Endothelial cell of umbilical vein (primary cell): Measurements from ENCODE around the gene LRRC8B. TPM values are rescaled to one million over a fixed set of nuclear protein-coding genes. Genes with fewer than 3 reads are reported as not detected.

ENCODE experiments used
- BruUV-seq: library from RNA; stranded (reverse); fragments of 400-500 nt; replicated peaks from 2 replicates; lab custom pipeline; 2021; lab: Mats Ljungman, UMichigan
- CTCF ChIA-PET: fragments of 300-600, 350-600 bp; sonication (Branson Sonifier 250); formaldehyde crosslinking; loops from one replicate; lab custom pipeline; 2021; ENCODE audit warnings: antibody characterized with exemption, inconsistent platforms; lab: Charles Lee
- POLR2A ChIA-PET: fragments of 300-600, 350-600 bp; sonication (Branson Sonifier 250); formaldehyde crosslinking; loops from one replicate; lab custom pipeline; 2021; ENCODE audit warnings: antibody characterized with exemption, inconsistent platforms; lab: Charles Lee
- DNase-seq: peaks from one replicate; pipeline ENCODE4 v3.0.0-alpha.2; 2011; ENCODE audit warnings: low read depth, low spot score
- FAIRE-seq: peaks from 2 replicates; lab custom pipeline; 2011; peaks lifted over from hg19 to GRCh38; lab: Jason Lieb, UNC
- H2AFZ ChIP-seq: 2 replicates; pipeline ENCODE4 v1.6.0; 2012; ENCODE audit warnings: low read depth, low read length, control low read depth, inconsistent platforms
- H3K27ac ChIP-seq: 2 replicates; pipeline ENCODE4 v1.5.1; 2011; ENCODE audit warnings: low read depth, mild to moderate bottlenecking, control low read depth, low read length, moderate library complexity; ENCODE audit not compliant: insufficient read depth
- H3K27me3 ChIP-seq, 2 experiments: 2 replicates each; pipeline versions ENCODE4 v1.6.0 to v1.6.1; 2011; ENCODE audit warnings: low read length in 2 of 2, mixed read lengths in 1 of 2; ENCODE audit not compliant: control insufficient read depth in 2 of 2, insufficient read depth in 2 of 2
- H3K36me3 ChIP-seq, 2 experiments: 2 replicates in 1 of 2; 3 replicates in 1 of 2; pipeline ENCODE4 v1.5.1; 2011; ENCODE audit warnings: low read length in 2 of 2, mild to moderate bottlenecking in 1 of 2, moderate library complexity in 1 of 2; ENCODE audit not compliant: control insufficient read depth in 2 of 2, insufficient read depth in 2 of 2; ENCODE audit errors: extremely low read depth in 1 of 2
- H3K4me1 ChIP-seq: 3 replicates; pipeline ENCODE4 v1.5.1; 2011; ENCODE audit warnings: mild to moderate bottlenecking, low read length; ENCODE audit not compliant: control insufficient read depth, insufficient read depth; ENCODE audit errors: extremely low read depth
- H3K4me2 ChIP-seq: 2 replicates; pipeline ENCODE4 v1.6.1; 2011; ENCODE audit warnings: low read length, control low read depth, mixed read lengths; ENCODE audit not compliant: insufficient read depth
- H3K4me3 ChIP-seq, 3 experiments: fragments of 200-600 bp in 1 of 3; sonication (generic), shearing (Covaris generic) in 1 of 3; replicated peaks in 1 of 3; 2 replicates each; pipeline ENCODE4 v1.5.1; 2011 to 2016; ENCODE audit warnings: control low read depth in 3 of 3, low read length in 3 of 3, mild to moderate bottlenecking in 2 of 3, inconsistent platforms in 1 of 3, low read depth in 1 of 3, moderate library complexity in 1 of 3; ENCODE audit not compliant: insufficient read depth in 1 of 3
- H3K79me2 ChIP-seq: 2 replicates; pipeline ENCODE4 v1.6.0; 2012; ENCODE audit warnings: low read length, inconsistent platforms; ENCODE audit not compliant: control insufficient read depth, insufficient read depth
- H3K9ac ChIP-seq: replicated peaks from 2 replicates; pipeline ENCODE3; 2011; ENCODE audit warnings: low read length, control low read depth; ENCODE audit not compliant: insufficient read depth; ENCODE audit errors: extremely low read depth
- H3K9me1 ChIP-seq: replicated peaks from 3 replicates; pipeline ENCODE4 v1.6.0; 2011; ENCODE audit warnings: mild to moderate bottlenecking, low read length; ENCODE audit not compliant: control insufficient read depth, insufficient read depth; ENCODE audit errors: extremely low read depth
- H3K9me3 ChIP-seq: replicated peaks from 2 replicates; pipeline ENCODE4 v1.5.1; 2012; ENCODE audit warnings: low read length, inconsistent platforms; ENCODE audit not compliant: control insufficient read depth, insufficient read depth
- H4K20me1 ChIP-seq: replicated peaks from 2 replicates; pipeline ENCODE3; 2011; ENCODE audit warnings: mild to moderate bottlenecking, low read length; ENCODE audit not compliant: control insufficient read depth, insufficient read depth; ENCODE audit errors: extremely low read depth
- EZH2 ChIP-seq: IDR thresholded peaks from 2 replicates; pipeline ENCODE4 v1.6.1; 2012; ENCODE audit warnings: borderline replicate concordance, low read depth, mild to moderate bottlenecking, moderate library complexity, low read length, inconsistent platforms; ENCODE audit not compliant: severe bottlenecking
- FOS ChIP-seq: IDR thresholded peaks from 2 replicates; pipeline ENCODE4 v1.6.1; 2011; ENCODE audit warnings: mild to moderate bottlenecking, low read length, moderate library complexity, borderline replicate concordance; ENCODE audit not compliant: insufficient read depth
- GATA2 ChIP-seq: IDR thresholded peaks from 2 replicates; pipeline ENCODE4 v1.7.0; 2011; ENCODE audit warnings: low read depth, mild to moderate bottlenecking, moderate library complexity, mixed read lengths, low read length; ENCODE audit not compliant: insufficient read length, insufficient read depth
- JUN ChIP-seq: IDR thresholded peaks from 2 replicates; pipeline ENCODE4 v1.6.1; 2011; ENCODE audit warnings: borderline replicate concordance, low read depth; ENCODE audit not compliant: insufficient read length, insufficient read depth
- MYC ChIP-seq: IDR thresholded peaks from one replicate; pipeline ENCODE4 v1.6.1; 2011; ENCODE audit warnings: mild to moderate bottlenecking, low read depth, low read length
- POLR2A ChIP-seq: IDR thresholded peaks from 2 replicates; pipeline ENCODE4 v1.6.1; 2012; ENCODE audit warnings: low read depth, mild to moderate bottlenecking, control low read depth, low read length
- POLR2AphosphoS5 ChIP-seq: IDR thresholded peaks from 2 replicates; pipeline ENCODE4 v1.6.1; 2012; ENCODE audit warnings: low read depth, mild to moderate bottlenecking, control low read depth, low read length, moderate library complexity; ENCODE audit not compliant: insufficient read depth
- dilution Hi-C: fragments of 300-500 bp; cut with MboI; formaldehyde crosslinking; loops from one replicate; pipeline ENCODE4 v1.15.0; 2019; ENCODE audit warnings: low sequenced_read_pairs; ENCODE audit not compliant: extremely low pct_ligation_motif_present
- intact Hi-C: fragments of 100-400 bp; cut with micrococcal nuclease; formaldehyde crosslinking; loops from one replicate; pipeline ENCODE4 v1.10.0; 2022
- polyA plus RNA-seq, 4 experiments: library from polyadenylated mRNA; depleted of rRNA in 3 of 4; stranded (reverse) in 3 of 4; unstranded in 1 of 4; fragments of >200 nt; gene quantifications; 2 replicates each; pipeline versions ENCODE4 v1.2.1 to v1.2.3, GENCODE V29; 2011 to 2012; ENCODE audit warnings: missing spikeins in 1 of 4
- total RNA-seq: library from RNA; stranded (reverse); gene quantifications from 2 replicates; pipeline ENCODE4 v1.2.3, GENCODE V29; 2021
- TF ChIP-seq, protein P1 (sequence below), 2 donors: IDR thresholded peaks; 1 replicate in 1 of 2; 2 replicates in 1 of 2; pipeline ENCODE4 v1.5.1; 2011; ENCODE audit warnings: low read length in 2 of 2, mild to moderate bottlenecking in 2 of 2, moderate library complexity in 2 of 2, control low read depth in 1 of 2, inconsistent platforms in 1 of 2, low read depth in 1 of 2; ENCODE audit not compliant: insufficient read depth in 1 of 2; ENCODE audit errors: extremely low read depth in 1 of 2
- TF ChIP-seq, protein P2 (sequence below): IDR thresholded peaks from 2 replicates; pipeline ENCODE4 v1.6.1; 2011; ENCODE audit not compliant: insufficient read depth, insufficient read length

LRRC8B gene
- total and polyA plus RNA-seq, 2 donors (not counting 3 experiments of a cell fraction or from before 2014, with no cell fraction given), result 15.2 to 15.8 TPM

DNA sequence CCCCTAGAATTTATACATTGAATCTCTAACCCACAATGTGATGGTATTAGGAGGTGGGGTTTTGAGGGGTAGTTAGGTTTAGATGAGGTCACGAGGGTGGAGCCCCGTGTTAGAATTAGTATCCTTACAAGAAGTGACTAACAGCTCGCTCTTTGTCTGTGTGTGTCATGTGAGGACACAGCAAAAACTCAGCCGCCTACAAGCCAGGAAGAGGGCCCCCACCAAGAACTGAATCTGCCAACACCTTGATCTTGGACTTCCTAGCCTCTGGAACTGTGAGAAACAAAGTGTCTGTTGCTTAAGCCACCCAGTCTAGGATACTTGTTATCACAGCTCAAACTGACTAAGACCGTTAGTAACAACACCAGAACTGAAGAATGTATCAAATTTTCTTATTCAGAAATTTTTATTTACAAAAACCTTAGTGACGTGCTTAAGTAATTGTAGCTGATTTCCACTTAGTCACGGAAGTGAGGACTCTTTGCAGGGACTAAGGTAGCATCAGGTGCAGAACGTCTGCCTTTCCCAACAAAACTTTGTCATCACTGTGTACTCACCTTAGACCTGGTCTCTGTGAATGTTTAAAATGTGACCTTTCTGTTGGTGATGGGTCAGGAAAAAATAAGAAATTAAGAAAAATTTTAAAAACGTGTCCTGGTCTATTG is 83.8 kb downstream of the LRRC8B start:
- H3K4me3 ChIP-seq, result no peak overlapping the region
- POLR2A ChIA-PET, result no interaction called here

GRCh38 chr1:89608984-89609725 is 84.5 kb downstream of the LRRC8B start:
- DNase-seq (no peak), FAIRE-seq (no peak)
- TF ChIP-seq, protein P1, sequence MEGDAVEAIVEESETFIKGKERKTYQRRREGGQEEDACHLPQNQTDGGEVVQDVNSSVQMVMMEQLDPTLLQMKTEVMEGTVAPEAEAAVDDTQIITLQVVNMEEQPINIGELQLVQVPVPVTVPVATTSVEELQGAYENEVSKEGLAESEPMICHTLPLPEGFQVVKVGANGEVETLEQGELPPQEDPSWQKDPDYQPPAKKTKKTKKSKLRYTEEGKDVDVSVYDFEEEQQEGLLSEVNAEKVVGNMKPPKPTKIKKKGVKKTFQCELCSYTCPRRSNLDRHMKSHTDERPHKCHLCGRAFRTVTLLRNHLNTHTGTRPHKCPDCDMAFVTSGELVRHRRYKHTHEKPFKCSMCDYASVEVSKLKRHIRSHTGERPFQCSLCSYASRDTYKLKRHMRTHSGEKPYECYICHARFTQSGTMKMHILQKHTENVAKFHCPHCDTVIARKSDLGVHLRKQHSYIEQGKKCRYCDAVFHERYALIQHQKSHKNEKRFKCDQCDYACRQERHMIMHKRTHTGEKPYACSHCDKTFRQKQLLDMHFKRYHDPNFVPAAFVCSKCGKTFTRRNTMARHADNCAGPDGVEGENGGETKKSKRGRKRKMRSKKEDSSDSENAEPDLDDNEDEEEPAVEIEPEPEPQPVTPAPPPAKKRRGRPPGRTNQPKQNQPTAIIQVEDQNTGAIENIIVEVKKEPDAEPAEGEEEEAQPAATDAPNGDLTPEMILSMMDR (IDR thresholded peaks at IDR 0.05; ENCODE audit: extremely low read depth in 1 of 2, insufficient read depth in 1 of 2, low read depth in 1 of 2, low read length in 2 of 2), result no peak
- TF ChIP-seq POLR2A, result no peak
- TF ChIP-seq, protein P2, sequence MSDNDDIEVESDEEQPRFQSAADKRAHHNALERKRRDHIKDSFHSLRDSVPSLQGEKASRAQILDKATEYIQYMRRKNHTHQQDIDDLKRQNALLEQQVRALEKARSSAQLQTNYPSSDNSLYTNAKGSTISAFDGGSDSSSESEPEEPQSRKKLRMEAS, result no peak
- TF ChIP-seq MYC, result no peak
- TF ChIP-seq GATA2, result no peak
- TF ChIP-seq FOS, result no peak
- no peak for TF ChIP-seq EZH2
- TF ChIP-seq JUN, result no peak
- no peak for TF ChIP-seq POLR2AphosphoS5
- CTCF ChIA-PET, result interaction anchor here (0.9 to 1.9 kb wide), 6 partner anchors 8 to 154 kb away, joined by 3 to 11 read pairs (median 6); no protein-coding TSS in a partner anchor
- no peak overlapping the region for H3K27ac ChIP-seq
- dilution Hi-C loops, result no loop called here
- no peaks in the 10 kb centered on the region for H3K27me3 ChIP-seq
- intact Hi-C loops, result loop anchor here (5.0 to 10.0 kb wide), 2 partner anchors 312 to 376 kb away; no protein-coding TSS in a partner anchor
- no peaks in the 10 kb centered on the region for H3K79me2 ChIP-seq
- peaks cover 14% of the 10 kb centered on the region for H3K4me1 ChIP-seq
- H3K9me3 ChIP-seq, result no peaks in the 10 kb centered on the region
- H3K36me3 ChIP-seq, result no peaks in the 10 kb centered on the region
- BruUV-seq, result no TSS peak
- H2AFZ ChIP-seq, result no peak overlapping the region
- H3K4me3 ChIP-seq, result no peak overlapping the region
- POLR2A ChIA-PET, result no interaction called here
- no peaks in the 10 kb centered on the region for H4K20me1 ChIP-seq
- H3K4me2 ChIP-seq, result no peak overlapping the region
- H3K9me1 ChIP-seq, result no peaks in the 10 kb centered on the region
- no peak overlapping the region for H3K9ac ChIP-seq

More for the DNA sequence above, 83.8 kb downstream of the LRRC8B start:
- no peaks in the 10 kb centered on the region for H3K27me3 ChIP-seq
- no peaks in the 10 kb centered on the region for H3K9me1 ChIP-seq
- peak; percentile 7 for TF ChIP-seq FOS
- TF ChIP-seq POLR2AphosphoS5, result no peak
- no peak overlapping the region for H3K27ac ChIP-seq
- no peak overlapping the region for H3K9ac ChIP-seq
- FAIRE-seq (peak; percentile 18), DNase-seq (no peak)
- CTCF ChIA-PET, result interaction anchor here (0.6 to 2.5 kb wide), 8 partner anchors 9 to 155 kb away, joined by 3 to 11 read pairs (median 6); no protein-coding TSS in a partner anchor
- intact Hi-C loops (loop anchor here (5.0 to 10.0 kb wide), 2 partner anchors 311 to 376 kb away; no protein-coding TSS in a partner anchor), dilution Hi-C loops (no loop called here)
- peaks cover 14% of the 10 kb centered on the region for H3K4me1 ChIP-seq
- no peaks in the 10 kb centered on the region for H3K79me2 ChIP-seq
- no TSS peak for BruUV-seq
- H3K4me2 ChIP-seq, result no peak overlapping the region
- H2AFZ ChIP-seq, result no peak overlapping the region
- no peaks in the 10 kb centered on the region for H3K9me3 ChIP-seq
- no peaks in the 10 kb centered on the region for H4K20me1 ChIP-seq
- H3K36me3 ChIP-seq, result no peaks in the 10 kb centered on the region
